Fibroblast of mammary gland (primary cell): ENCODE measurements around the gene PLEKHG4B.

Source experiments
- DNase-seq: peaks from one replicate; pipeline ENCODE4 v3.0.0-alpha.2; 2010; ENCODE audit warnings: low read depth
- H3K4me3 ChIP-seq: 2 replicates; pipeline ENCODE4 v1.5.1; 2011; ENCODE audit warnings: low read depth, mild to moderate bottlenecking, low read length, moderate library complexity; ENCODE audit not compliant: control insufficient read depth
- CTCF ChIP-seq: conservative IDR thresholded peaks from 2 replicates; pipeline ENCODE4 v1.5.1; 2011; ENCODE audit warnings: low read depth, low read length, inconsistent platforms; ENCODE audit not compliant: control insufficient read depth, insufficient read depth

PLEKHG4B gene

GRCh38 chr5:92401-93220, 643 bp downstream of the PLEKHG4B start:
- H3K4me3 ChIP-seq: no peak overlapping the region
- no peak for DNase-seq
- TF ChIP-seq CTCF: no peak

- no peak for DNase-seq
- no peak for TF ChIP-seq CTCF
- H3K4me3 ChIP-seq: no peak overlapping the region
These were observed 1.4 kb downstream of the PLEKHG4B start for GRCh38 chr5:93221-93980.

- H3K4me3 ChIP-seq: no peak overlapping the region
- no peak for TF ChIP-seq CTCF
- DNase-seq: no peak
These were observed 2.3 kb downstream of the PLEKHG4B start for GRCh38 chr5:94113-94892.

GRCh38 chr5:95241-95980, 3.4 kb downstream of the PLEKHG4B start:
- no peak for TF ChIP-seq CTCF

GRCh38 chr5:96976-97660, 5.2 kb downstream of the PLEKHG4B start:
- no peak overlapping the region for H3K4me3 ChIP-seq
- DNase-seq: no peak
- TF ChIP-seq CTCF: no peak

More at GRCh38 chr5:95241-95980, 3.4 kb downstream of the PLEKHG4B start:
- no peak overlapping the region for H3K4me3 ChIP-seq
- DNase-seq: no peak
